Measurements from ENCODE around the gene DTX4. TPM values are rescaled to one million over a fixed set of nuclear protein-coding genes. Genes with fewer than 3 reads are reported as not detected.

The DTX4 gene
- total RNA-seq, 1 experiment from 2014 or later = not detected

DNA sequence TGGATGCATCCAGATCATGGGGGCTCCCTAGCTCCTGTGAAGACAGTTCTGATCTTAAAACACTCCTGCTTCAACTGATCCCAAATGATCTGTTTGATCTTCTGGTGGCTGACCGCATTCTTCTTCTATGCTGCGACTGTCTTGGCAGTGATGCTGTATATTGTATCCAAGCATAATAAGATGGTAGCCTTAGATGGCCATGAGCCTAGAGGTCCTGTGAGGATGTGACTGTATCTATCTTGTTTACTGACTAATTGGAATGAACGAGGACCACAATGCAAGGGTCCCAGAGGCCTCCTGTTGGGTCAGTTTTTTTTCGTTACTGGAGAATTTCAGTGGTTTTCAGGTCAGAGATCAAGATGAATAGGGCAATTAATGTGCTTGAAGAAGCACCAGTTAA is 47.9 kb downstream of the DTX4 start:
- DNase-seq (ENCODE audit: low read depth) = no peak

DNA sequence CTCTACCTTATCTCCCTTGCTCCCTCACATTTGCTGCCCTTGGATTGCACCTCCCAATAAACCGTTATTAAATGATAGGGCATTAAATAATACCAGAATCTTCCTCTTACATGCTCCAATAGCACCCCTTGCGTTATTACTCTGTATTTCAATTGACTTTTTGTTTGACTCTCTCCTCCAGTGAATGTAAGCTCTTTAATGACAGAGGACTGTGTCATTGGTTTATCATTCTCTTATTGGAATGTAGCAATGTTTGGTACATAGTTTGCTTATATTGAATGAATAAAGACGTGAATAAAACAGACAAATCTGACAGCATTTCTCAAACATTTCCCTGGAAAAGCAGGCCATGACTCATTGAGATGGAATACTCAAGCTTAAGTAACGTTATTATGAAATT is 49.5 kb downstream of the DTX4 start:
- no peak for DNase-seq (ENCODE audit: low read depth)

DNA sequence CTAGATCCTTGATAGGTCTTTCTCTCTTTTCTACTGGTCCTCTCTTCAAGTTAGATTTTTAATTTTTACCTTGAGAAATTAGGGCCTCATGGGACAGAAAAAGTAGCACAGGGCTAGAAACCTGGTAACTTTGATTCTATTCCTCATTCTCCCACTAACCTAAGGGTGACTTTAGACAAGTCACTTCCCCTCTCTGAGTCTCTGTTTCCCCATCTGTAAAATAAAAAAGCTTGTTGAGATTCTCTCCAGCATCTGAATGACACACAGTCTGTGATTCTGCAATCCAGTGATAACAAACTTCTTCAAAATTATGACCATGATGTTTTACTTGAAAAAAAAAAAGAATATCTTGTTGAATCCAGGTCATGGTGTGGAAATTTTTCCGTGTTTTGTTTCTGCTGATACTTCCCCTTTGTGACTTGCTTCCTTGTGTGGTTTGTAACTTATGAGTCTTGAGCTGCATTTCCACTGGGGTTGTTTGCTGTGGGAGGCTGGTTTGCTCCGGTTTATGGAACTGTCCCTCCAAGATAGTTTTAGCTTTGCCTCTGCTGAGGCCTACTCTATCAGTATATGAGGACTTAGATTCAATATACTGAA is 50.6 kb downstream of the DTX4 start:
- no peak for DNase-seq (ENCODE audit: low read depth)

DNA sequence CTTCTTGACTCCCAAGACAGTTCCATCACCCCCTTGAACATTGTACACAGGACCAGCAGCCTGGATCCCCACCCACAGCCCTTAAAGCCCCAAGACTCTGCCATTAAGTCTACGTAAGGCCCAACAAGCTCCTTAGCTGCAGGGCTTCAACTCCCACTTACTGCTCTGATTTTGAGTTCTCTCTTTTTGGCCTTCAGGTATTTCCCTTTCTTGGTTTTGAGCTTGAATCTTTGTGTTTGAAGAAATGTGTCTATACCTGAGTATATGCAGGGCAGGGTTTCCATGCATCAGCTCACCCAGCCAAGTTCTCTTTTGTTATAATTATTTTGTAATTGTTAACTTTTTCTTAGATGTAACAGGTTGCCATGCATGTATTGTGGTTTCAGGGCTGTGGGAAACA is 51.2 kb downstream of the DTX4 start:
- no peak for DNase-seq (ENCODE audit: low read depth)

DNA sequence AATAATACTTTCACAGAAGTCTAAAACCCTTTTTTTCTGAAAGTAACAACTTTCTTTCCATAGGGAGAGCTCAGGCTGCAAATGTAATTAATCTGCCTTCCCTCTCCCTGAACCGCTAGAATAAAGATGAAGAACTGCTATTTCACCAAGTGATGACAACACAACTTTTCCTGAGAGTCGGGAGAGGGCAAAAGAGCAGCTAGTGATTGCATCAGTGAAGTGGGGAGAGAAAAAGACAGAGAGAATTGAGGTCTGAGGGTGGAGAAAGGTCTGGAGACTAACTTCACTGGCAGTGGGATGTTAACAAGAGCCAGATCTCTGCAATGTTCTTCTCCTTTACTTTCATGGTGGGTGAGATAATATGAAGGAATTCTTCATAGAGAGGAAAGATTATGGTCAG is 51.7 kb downstream of the DTX4 start:
- DNase-seq (ENCODE audit: low read depth) = no peak

DNA sequence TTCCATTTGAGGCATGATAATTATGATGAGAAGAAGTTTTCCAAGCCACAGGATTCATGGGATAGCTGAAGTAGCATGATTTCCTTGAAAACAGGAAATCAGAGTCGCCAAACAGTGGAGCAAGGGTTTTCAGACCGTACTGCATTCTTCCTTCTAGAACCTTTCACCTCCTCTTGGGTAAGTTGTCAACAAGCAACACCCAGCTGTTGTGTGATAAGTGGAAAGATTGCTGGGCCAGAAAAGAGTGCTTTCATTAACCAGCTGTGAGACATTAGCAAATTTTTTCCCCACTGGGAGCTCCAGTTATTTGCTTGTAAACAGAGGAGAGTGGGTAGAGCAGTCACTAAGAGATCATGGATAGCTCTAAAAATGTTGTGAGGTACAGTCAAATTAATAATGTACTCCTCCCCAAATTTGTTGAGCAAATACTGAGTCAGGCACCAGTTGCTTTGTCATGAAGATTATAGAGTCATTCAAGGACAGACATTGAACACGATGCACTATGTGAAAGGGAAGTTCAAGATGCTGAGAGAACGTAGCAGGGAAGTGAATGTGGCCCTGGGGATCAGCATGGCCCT is 52.5 kb downstream of the DTX4 start:
- DNase-seq (ENCODE audit: low read depth) = no peak

DNA sequence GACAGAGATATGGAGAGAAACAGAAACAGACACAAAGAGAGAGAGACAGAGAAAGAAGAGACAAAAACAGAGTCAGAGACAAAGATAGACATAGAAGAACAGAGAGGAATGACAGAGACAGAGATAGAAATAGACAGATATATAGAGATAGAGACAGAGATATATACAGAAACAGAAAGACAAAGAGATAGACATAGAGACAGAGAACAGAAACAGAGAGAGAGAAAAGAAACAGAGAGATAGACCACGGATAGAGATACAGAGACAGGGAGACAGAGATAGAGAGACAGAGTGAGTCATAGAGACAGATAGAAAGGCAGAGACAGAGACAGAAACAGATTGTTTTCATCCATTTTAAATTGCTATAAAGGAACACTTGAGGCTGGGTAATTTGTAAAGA is 53.1 kb downstream of the DTX4 start:
- no peak for DNase-seq (ENCODE audit: low read depth)

DNA sequence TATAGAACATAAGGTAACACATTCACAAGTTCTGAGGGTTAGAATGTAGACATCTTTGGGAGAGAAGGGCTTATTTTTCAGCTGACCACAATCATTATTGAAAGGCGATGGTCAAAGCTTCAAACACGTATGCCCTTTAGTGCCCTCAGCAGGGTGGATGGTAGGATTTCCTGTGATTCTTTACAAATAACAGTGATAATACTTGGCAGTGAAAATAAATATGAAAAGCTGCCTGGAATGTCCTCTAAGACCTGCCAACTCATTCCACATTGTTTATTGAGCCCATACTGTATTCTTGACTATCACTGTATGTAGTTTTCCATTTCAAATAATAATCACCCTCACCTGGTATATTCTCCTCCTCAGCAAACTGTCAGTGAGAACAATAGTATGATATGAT is 54.5 kb downstream of the DTX4 start:
- no peak for DNase-seq (ENCODE audit: low read depth)

DNA sequence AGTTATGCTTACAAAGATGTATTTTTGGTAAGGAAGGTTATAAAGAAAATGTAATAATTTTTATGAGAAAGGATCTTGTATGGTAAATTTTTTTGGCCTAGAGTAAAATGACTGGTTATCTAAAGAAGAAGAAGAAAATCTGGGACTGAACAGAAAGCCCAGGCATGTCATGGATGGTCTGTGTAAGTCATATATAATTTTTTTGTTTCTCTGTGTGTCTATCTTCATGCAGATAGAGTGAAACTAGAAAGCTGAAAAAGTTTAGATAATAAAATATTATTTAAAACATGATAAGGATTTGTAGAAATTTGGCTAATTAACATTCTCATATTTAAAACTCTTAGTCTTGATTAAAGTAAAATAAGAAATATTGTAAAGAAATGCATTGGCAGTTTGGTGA is 68.4 kb downstream of the DTX4 start:
- DNase-seq (ENCODE audit: low read depth) = no peak

DNA sequence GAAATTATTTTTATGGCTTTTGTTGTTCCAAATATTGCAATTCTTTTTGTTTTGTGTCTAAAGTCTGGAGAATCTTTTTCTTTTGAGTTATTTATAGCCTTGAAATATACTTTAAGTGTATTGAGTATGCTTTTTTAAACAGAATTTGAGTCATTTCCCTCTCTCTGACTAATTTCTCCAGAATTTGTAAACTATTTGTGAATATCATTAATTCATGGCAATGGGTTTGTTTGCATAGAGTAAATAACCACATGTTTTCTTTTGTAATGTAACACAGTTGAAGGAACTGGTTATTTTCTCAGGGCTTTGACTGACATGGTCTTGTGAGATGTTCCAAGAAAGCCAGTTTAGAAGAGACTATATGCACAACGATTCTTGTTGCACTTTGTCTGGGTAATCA is 71.7 kb downstream of the DTX4 start:
- no peak for DNase-seq (ENCODE audit: low read depth)

DNA sequence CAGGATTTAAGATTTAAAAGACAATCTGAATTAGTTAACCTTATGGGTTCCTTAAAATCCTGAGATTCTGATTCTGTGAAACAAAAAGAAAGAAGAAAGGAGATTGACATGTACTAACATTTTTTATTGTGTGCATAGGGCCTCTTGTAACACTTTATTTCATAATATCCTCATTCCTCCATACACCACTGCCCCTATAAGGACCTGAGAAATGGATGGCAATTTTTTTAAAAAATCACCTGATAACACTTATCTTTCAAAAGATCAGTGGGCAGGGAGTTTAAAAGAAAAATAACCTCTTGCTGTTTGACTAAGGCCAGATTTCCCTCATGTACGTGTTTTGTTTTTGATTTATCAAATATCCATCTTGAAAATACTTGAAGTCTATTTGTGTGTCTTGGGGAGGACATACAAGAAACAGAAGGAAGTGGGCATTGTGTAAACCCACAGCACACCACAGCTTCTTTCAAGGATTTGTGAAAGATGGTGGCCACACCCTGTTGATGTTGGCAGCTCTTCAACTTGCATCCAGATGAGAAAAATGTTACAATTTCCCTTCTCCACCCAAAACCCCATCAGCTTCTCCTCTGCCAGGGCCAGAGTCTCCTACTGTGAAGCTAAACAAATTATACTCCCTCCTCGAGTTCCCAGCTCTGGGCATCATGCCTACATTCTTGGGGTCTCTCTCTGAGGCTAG is 75.7 kb downstream of the DTX4 start:
- peak; percentile 28 for DNase-seq (ENCODE audit: low read depth)

DNA sequence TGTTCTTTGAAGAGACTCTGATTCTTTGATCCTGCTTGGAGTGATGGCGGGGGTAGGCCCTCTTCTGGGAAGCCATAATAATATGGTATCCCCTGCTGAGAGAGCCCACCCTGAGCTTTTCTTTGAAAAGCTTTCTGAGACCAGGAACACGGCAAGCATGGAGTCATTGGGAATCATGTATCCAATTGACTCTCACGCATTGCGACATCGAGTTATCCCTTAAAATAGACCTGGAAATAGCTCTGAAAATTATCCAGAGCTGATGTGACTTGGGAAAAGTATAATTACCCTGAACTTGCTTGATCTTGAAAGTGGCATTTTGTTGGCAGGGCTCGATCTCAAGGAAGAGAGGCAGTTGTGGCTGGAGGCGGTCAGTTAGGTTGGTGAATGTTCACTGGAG is 77.6 kb downstream of the DTX4 start:
- DNase-seq (ENCODE audit: low read depth) = no peak

DNA sequence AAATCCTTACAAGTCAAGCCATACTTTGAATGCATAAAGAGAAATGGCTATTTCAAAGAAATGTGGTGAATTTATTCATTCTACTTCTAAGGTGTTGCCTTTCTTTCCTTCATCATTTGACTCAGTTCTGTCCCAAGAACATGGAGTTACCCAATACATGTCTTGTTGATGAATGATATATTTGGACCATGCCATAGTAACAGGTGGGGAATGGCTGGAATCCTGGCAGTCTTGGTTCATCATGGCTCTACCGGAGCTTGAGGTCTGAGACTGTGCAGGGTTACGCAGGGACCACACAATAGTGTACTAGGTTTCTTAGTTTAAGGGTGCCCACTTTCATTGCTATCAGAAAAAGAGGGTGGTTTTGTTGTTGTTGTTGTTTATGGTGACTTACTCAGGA is 81.1 kb downstream of the DTX4 start:
- no peak for DNase-seq (ENCODE audit: low read depth)

DNA sequence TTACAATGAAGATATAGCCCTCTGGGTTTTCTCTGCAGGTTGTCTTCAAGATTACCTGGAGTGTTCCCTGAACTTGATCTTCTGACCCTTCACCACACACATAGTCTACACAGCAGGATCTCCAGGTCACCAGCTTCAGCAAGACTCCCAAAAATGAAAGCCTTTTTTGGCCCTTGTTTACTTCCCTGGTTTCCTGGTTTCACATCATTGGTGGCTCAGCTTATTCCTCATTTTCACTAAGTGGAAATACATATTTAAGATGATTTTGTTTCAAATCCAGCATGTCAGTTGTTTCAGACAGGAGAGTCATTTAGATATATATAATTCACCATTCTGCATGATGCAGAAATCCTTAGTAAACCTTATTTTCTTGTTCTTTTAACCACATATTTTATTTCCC is 82.4 kb downstream of the DTX4 start:
- DNase-seq (ENCODE audit: low read depth) = no peak

DNA sequence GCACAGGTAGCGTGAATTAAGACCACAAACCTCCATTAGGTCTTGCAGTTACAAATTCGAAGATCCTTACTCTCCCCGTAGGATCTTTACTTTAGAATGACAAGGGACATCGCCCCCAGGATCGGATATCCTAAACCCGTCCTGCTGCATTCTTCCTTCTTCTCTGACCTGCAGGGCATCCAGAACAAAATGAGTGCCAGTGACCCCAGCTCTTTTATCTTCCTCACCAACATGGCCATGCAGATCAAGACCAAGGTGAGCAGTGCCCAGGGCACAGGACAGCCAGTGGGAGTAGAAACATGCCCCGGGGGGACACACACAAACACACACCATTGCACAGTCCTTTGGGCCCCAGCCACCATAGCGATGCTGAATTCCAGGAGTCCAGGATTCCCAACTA is 83.3 kb downstream of the DTX4 start:
- no peak for DNase-seq (ENCODE audit: low read depth)

Other genes with a start within 250 kb of the DTX4 start
- 1.1 TPM in 1 of 2 replicates, not detected in the other for gene GLYATL1, start 232.6 kb upstream of the DTX4 start, total RNA-seq (2014; rRNA removed; shearing (Covaris generic))
- not detected in 2 replicates for gene GLYATL1B, start 85.8 kb upstream of the DTX4 start, total RNA-seq (2014; rRNA removed; shearing (Covaris generic))
- 24.1 and 32.3 TPM in 2 replicates for gene FAM111B, start 64.9 kb upstream of the DTX4 start, total RNA-seq (2014; rRNA removed; shearing (Covaris generic))
- 62.6 and 66.0 TPM in 2 replicates for gene FAM111A, start 29.3 kb upstream of the DTX4 start, total RNA-seq (2014; rRNA removed; shearing (Covaris generic))
- not detected in 2 replicates for gene MPEG1, start 40.8 kb downstream of the DTX4 start, total RNA-seq (2014; rRNA removed; shearing (Covaris generic))
- gene OR5AN1, start 186.8 kb downstream of the DTX4 start, total RNA-seq (2014; rRNA removed; shearing (Covaris generic)) = not detected in 2 replicates